Amygdala (tissue), 56 donors: ENCODE measurements around the gene CMTM4.
"Not testable (repeated sequence)": the region's sequence is repeated elsewhere in the genome, so short reads cannot be mapped to it uniquely, and the experiment has no call there.

Experiments used
- DNase-seq, 56 donors: peaks; one replicate each; lab custom pipeline; 2025; lab: John Stamatoyannopoulos, UW

The CMTM4 gene

DNA sequence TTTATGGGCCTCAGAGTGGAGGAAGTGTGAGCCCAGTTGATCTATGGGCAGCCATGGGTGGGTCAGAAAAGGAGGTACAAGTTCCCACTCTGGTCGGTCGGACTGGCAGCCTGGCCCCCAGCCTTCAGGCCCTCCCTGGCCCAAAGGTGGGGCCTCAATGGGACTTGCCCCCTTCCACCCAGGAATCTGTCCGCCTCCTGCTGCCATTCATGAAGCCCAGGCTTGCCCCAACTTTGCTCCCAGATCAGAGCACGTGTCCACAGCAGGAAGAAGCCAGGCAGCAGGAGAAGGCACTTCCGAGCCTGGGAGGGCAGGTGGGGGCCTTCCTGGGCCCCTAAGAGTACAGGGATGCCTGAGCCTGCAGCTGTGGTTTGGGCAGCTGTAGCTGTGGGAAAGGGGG, 95.1 kb downstream of the CMTM4 start:
- no peak for DNase-seq

DNA sequence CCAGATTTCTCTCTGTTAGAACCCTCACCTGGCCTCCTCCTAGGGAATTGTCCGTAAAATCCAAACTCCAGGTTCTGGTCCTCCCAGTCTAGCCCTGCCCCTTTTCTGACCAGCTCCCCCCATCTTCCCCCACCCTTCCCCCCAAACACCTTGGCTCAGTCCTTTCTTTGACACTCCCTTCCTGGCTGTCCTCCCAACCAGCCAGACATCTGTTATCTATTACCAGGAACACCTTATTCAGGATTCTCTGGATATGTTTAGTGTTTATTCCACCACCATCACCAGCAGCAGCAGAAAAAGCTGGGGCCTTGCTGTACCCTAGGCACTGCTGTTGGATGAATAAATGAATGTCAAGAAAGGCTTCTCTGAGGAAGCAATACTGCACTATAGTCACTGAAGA, 96.1 kb downstream of the CMTM4 start:
- no peak for DNase-seq

DNA sequence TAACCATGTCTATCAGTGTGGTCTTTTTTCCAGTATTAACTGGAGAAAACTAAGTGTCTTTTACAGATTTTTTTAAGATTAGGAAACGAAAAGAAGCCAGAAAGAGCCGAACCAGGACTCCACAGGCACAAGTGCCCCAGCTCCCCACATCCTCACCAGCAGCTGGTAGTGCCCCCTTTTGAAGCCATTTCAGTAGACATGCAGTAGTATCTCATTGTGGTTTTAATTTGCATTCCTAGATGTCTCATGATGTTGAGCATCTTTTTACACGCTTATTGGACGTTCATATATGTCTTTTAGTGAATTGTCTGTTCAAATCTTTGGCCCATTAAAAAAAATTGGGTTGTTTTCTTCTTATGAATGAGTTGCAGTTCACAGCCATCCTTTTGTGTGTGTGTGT, 96.8 kb downstream of the CMTM4 start:
- DNase-seq: no peak

DNA sequence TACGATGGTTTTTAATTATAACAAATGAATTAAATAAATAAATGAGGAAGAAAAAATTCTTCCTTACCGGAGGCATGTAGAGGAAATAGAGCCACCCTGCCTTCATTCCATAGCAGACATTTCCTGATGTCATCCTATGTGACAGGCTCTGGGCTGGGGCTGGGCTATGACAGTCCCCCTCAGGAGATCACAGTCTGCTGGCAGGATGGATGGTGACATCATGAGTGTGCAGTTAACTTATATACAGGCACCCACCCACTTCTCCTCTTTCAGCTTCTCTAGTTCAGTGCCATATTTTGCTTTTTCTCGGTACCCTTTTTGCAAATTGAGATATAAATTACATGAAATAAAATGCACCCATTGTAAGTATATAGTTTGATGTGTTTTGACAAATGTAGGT, 98.4 kb downstream of the CMTM4 start:
- no peak for DNase-seq

DNA sequence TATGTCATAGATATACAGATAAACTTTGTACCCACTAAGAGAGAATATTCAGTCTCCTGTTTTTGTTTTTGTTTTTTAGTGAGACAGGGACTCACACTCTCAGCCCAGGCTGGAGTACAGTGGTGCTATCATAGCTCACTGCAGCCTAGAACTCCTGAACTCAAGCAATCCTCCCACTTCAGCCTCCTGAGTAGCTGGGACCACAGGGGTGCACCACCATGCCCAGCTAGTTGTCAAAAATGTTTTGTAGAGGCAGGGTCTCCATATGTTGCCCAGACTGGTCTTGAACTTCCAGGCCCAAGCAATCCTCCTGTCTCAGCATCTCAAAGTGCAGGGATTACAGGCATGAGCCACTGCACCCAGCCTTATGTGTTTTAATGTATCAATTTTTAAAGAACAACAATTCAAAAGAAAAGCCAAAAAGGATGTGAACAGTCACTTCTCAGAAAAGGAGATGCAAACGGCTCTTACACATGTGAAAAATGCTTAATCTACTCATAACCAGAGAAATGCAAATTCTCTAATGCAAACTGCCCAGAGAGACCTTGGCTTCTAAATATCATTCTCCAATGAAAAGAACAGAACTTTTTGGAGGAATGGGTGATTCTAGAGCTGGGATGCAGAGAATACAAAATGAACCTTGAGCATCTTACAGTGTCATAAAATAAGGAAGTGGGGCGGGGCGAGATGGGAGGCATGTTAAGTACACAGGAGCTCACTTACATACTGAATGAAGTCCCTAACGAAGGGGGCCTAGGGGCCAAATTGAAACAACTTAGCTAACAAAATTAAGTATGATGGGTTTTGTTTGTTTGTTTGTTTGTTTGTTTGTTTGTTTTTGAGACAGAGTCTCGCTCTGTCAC, 99.3 kb downstream of the CMTM4 start:
- no peak for DNase-seq

DNA sequence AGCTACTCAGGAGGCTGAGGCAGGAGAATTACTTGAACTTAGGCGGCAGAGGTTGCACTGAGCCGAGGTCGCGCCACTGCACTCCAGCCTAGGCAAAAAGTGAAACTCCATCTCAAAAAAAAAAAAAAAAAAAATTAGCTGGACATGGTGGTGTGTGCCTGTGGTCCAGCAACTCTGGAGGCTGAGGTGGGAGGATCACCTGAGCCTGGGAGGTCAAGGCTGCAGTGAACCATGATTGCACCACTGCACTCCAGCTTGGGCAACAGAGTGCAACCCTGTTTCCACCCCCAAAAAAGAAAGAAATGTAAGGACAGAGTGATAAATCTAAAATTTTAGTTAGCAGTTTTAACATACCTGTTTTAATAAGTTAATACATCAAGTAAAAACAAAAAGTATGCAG, 100.0 kb downstream of the CMTM4 start:
- not testable (repeated sequence) for DNase-seq

DNA sequence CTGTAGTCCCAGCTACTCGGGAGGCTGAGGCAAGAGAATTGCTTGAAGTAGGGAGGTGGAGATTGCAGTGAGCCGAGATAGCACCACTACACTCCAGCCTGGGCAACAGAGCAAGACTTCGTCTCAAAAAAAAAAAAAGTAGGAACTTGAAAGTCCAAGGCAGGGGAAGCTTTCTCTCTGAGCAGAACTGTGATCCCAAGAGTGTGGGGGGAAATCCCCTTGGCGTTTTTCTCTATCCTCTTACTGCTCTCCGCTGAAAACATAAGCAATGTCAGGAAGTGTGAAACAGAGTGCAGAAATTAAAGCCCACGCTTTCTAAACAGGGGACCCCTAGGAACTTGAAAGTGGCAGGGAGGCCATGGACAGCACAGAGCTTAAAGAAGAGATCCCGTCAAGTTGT, 101.8 kb downstream of the CMTM4 start:
- no peak for DNase-seq

DNA sequence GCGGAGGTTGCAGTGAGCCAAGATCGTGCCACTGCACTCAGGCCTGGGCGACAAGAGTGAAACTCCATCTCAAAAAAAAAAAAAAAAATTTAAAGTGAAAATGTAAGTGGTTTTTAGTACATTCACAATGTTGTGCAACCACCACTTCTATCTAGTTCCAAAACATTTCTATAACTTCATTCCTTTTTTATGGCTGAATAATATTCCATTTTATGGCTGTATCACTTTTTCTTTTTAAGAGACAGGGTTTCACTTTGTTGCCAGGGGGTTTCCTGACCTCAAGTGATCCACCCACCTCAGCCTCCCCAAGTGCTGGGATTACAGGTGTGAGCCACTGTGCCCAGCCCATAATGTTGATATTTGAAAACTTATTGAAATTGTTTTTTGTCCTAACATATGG, 103.7 kb downstream of the CMTM4 start:
- no peak for DNase-seq

DNA sequence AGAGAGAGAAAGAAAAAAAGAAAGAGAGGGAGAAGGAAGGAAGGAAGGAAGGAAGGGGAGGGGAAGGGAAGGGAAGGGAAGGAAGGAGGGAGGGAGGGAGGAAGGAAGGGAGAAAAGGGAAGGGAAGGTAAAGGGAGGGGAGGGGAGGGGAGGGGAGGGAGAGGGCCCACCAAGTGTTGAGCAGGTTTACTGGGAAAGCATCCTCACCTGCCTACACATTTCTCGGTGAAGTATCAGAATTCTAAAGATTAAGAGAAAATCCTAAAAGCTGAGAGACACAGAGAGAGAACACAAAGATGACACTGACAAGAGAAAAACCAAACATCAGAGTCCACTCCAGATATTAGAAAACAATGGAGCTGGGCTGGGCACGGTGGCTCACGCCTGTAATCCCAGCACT, 104.3 kb downstream of the CMTM4 start:
- no peak for DNase-seq

DNA sequence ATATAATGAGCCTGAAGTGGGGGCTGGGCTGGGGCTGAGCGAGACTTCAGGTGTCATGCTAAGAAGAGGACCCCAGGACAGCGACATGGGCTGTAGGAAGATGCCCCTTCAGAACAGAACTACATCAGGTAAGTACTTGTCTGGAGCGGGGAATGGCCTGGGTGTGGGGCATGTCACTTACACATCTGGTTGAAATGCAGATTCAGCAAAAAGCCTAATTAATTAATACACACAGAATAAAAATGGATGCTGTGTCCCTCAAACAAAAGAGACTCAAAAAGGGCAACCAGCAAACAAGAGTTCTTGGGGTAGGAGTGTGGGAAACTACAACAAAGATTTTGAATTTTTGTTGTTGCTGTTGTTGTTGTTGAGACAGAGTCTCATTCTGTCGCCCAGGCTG, 105.5 kb downstream of the CMTM4 start:
- no peak for DNase-seq

DNA sequence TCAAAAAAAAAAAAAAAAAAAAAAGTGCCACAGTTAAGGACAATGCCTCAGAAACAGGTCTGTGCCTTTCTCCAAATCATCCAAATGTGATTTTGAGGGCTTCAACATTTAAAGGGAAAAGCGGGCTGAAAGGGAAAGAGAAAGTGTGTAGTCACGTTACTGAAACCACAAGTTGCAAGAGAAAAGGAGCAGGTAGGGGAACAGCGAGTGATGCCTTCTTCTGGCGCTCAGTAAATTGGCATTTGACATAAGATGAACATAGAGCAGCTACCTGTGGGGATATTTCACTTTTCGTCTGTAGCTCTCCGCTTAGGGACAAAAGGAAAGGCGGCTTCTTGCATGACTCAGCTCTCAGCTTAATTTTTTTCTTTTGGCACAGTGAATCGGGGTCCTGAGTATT, 106.2 kb downstream of the CMTM4 start:
- no peak for DNase-seq

DNA sequence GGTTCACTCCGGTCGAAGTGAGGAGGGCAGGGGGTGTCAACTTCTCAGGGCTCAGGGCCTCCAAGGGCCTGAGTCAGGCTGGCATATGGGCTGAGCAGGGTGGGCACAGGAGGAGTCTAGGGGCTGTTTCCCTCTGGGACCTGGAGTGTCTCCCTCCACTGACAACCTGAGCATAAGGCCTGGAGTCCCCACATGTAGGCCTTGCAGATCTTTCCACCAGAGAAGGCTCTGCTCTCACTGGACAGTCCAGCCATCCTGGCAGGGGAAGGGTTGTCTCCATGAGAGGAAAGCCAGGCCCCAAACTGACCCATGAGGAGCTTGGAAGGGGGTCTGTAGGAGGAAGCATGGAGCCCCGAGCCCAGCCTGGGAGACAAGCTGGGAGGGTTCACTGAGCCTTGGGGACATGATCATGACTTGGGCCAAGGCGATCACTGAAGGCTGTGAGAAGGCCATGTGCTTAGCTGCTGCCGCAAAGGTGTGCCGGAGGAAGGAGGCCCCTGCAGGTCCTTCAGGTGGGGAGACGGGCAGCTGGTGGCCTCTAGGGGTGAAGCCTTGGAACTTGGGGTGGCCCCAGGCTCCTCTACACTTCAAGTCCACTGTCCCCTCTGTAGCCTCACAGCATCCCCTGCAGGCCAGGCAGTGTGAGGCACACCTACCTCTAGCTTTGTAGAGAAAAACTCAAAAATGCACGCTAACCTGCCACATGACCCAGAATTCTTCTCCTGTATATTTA, 107.4 kb downstream of the CMTM4 start:
- peak in 7 of 56 donors; percentile 15 to 46 (median 32) for DNase-seq

DNA sequence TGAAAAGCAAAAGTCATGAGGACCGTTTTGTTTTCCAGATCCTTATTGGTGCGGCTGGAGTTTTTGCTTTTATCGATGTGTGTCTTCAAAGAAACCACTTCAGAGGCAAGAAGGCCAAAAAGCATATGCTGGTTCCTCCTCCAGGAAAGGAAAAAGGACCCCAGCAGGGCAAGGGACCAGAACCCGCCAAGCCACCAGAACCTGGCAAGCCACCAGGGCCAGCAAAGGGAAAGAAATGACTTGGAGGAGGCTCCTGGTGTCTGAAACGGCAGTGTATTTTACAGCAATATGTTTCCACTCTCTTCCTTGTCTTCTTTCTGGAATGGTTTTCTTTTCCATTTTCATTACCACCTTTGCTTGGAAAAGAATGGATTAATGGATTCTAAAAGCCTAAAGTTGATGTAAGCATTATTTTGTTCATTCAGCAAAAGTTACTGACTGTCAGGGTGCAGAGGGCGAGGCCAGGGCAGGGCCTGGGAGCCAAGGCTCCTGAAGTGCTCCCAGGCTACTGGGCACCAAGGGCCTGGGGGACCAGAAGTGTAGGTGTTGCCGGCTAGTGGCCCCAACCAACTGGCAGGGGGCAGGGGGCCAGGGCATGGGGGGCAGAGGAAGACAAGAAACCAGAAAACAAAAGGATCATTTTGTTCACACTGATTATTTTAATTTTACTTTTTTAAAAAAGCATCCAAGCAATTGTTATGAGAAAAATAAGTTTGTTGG, 108.5 kb downstream of the CMTM4 start:
- peak in 2 of 56 donors; percentile 17 to 18 for DNase-seq

DNA sequence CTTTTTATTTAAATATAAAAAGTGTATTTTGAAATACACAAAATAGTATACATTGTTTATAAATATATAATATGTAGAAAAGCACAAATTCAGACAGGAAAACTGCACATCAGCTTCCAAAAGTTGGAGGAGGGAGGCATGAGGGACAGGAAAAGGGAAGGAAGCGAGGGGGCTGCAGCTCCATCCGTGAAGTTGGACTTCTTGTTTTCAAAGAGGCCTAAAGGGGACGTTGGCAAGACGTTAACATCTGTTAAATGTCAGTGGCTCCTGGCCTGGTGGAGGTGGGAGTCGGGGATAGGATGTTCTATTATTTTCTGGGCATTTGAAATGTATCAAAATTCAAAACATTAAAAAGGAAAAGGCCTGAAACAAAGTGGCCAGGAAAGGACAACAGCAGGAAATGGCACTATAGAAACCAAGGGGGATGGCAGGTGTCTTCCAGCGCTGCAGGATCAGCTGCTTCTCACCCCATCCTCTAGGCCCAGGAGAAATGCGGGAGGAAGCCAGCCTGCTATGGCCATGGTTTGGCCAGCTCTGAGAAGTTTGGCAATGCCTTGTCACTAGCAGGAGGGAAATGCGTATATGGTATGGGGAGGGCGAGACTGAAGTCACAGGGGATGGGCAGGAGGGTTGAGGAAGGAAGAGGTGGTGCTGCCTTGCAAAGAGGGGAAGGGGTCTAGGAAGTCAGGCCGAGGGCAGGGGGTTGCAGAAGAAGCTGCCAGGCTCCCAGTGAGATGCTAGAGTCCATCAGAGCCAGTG, 110.9 kb downstream of the CMTM4 start:
- DNase-seq: peak in 1 of 56 donors; percentile 6

DNA sequence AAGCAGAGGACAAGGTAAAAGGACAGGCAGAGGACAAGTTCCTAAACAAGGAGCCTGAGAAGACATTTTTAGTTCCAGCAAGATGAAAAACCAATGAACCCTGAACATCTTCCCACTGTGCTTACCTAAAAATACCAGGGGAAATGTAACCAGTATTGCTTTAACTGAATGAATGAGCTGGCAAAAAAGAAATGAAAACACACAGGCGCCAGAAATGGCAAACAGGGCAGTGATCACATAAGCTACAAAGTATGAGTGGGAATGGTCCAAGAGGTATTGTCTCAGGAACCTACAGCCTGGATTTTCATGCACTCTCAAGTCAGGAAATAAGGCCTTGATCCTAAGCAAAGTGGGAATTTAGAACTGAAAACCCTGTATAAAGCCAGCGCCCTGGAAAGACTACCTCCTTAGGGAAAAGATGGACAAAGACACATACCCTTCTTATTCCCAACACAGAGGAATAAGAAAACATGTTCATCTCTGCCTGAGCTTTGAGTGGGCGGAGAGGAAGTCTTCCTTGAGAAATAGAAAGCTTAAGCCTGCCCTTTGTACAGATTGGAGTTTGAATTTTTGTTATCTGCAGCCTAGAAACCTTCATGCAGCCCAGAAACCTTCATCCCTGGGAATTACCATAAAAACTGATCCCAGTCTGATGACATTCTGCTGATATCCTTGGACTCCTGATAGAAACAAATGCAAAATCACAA, 115.1 kb downstream of the CMTM4 start:
- no peak for DNase-seq

DNA sequence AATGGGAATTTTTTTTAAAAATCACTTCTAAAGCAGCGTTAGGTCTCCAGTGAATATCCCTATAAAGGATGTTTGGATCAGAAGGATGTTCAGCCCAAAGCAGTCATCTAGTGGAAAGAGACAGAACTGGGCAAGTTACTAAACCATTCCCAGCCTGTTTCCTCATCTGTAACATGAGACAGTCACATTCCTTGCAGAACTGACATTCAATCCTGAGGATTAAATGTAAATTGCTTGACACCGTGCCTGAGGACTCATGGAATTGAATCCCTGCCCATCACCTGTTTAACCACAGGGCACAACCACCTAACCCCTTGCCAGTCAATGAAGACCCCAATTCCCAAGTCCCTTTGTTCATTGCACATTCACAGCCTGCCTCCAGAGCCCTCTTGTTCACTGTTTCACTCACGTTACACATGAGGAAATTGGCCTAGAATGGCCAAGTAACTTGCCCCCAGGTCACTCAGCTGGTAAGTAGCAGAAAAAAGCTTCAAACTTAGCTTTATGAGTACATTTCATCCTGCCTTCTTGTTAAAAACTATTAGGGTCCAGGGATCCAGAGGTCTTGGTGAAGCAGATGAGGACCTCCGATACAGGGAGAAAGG, 115.8 kb downstream of the CMTM4 start:
- no peak for DNase-seq

DNA sequence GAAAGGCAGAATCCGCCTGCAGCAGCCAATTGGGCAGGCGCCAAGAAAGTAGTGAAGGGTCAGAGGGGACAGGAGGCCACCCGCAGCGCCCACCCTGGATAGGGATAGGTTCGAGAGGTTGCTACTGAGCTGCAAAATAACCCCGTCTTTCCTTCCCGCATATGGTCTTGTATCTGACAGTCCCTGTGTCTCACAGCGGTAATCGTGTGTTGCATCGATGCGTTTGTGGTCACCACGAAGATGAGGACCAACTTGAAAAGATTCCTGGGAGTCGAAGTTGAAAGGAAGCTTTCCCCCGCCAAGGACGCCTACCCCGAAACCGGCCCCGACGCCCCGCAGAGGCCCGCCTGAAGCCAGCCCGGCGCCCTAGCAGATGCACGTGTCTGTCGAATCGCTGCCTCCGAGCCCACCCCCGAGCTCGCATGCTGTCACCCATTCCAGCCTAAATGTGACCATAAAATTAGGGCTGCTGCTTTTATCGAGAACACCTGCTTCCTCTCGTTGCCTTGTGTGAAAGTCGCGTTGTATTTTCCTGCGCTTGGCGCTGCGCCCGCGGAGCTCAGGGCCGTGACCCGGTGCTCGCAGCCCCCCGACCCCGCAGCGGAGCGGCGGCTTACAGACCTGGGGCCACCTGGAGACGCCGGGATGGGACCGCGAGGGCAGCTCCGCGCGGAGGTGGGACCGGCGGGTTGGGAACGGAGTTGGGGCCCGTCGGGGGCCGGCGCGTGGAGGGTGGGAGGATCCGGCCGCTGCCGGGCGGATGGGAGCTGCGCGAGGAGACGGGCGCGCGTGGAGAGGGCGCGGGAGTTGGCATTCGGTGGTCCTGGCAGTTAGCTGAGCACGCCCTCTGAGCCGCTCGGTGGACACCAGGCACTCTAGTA, 117.7 kb downstream of the CMTM4 start, which contains the start of gene CMTM2:
Gene CMTM2, plus strand, starts transcription at position 813 of the 881 bp plus-strand sequence. CDS start 145 bp downstream, outside the sequence.
- no peak for DNase-seq

DNA sequence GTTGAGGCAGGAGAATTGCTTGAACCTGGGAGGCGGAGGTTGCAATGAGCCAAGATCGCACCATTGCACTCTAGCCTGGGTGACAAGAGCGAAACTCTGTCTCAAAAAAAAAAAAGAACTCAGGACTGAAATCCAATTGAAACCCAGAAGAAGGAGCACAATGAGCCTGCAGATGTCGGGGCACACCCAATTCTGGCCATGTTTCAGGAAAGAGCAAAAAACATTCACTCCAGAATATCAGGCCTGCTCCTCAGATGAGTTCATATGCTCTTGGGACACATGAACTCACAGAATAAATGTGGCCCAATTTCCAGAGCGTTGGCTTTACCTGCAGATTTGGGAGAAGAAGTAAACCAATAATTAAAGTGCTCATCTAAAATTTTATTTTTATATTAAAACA, 120.2 kb downstream of the CMTM4 start:
- no peak for DNase-seq
